A549 (cell line): ENCODE data around the gene PLCH1. TPM values are rescaled to one million over a fixed set of nuclear protein-coding genes. Genes with fewer than 3 reads are reported as not detected.

Source experiments
- ATAC-seq, 2 experiments: fragments of 200-7000 bp in 1 of 2; fragments of >200 bp in 1 of 2; cut with Nextera tagmentation in 1 of 2; cut with Tn5 transposase in 1 of 2; 3 replicates each; pipeline versions ENCODE4 v1.8.0 to v1.9.1; 2018 to 2020; ENCODE audit warnings: mild to moderate bottlenecking in 1 of 2, moderate library complexity in 1 of 2
- CTCF ChIA-PET: fragments of 300-600 bp; sonication (Branson Sonifier 250); formaldehyde crosslinking; extraction: SDS; loops from one replicate; lab custom pipeline; 2021; ENCODE audit warnings: antibody characterized with exemption, inconsistent platforms; lab: Yijun Ruan, JAX
- POLR2A ChIA-PET: fragments of 350-600 bp; formaldehyde crosslinking; extraction: SDS; loops from one replicate; lab custom pipeline; 2021; ENCODE audit warnings: antibody characterized with exemption, inconsistent platforms; lab: Yijun Ruan, JAX
- DNase-seq, 2 experiments: peaks; one replicate each; pipeline versions ENCODE4 v3.0.0 to v3.0.0-alpha.2; 2011 to 2016; ENCODE audit warnings: low read depth in 1 of 2, low spot score in 1 of 2
- FAIRE-seq: peaks from 2 replicates; lab custom pipeline; 2011; peaks lifted over from hg19 to GRCh38; lab: Jason Lieb, UNC
- H3K27ac ChIP-seq, 2 experiments: fragments of >200 bp; sonication (Bioruptor Twin); formaldehyde crosslinking; 3 replicates each; pipeline ENCODE4 v1.5.1; 2016 to 2017
- H3K4me1 ChIP-seq: fragments of >200 bp; sonication (Bioruptor Twin); formaldehyde crosslinking; 3 replicates; pipeline ENCODE4 v1.6.1; 2016
- H3K4me2 ChIP-seq: fragments of >200 bp; sonication (Bioruptor Twin); formaldehyde crosslinking; 3 replicates; pipeline ENCODE4 v1.6.1; 2016
- H3K4me3 ChIP-seq: fragments of >200 bp; sonication (Bioruptor Twin); formaldehyde crosslinking; 3 replicates; pipeline ENCODE4 v1.5.1; 2016
- H3K9me3 ChIP-seq: fragments of >200 bp; sonication (Bioruptor Twin); formaldehyde crosslinking; 3 replicates; pipeline ENCODE4 v1.6.1; 2016
- CEBPB ChIP-seq, 2 experiments: fragments of >200 bp in 1 of 2; sonication (Bioruptor Twin) in 1 of 2; formaldehyde crosslinking in 1 of 2; IDR thresholded peaks; 2 replicates each; pipeline ENCODE4 v1.6.1; 2012 to 2016
- CHD4 ChIP-seq: fragments of 200-600 bp; sonication (generic); IDR thresholded peaks from 2 replicates; pipeline ENCODE4 v1.6.1; 2016; ENCODE audit warnings: antibody characterized with exemption, mild to moderate bottlenecking, borderline replicate concordance
- ESRRA ChIP-seq: fragments of 150-350 bp; IDR thresholded peaks from 2 replicates; pipeline ENCODE4 v1.6.1; 2014; ENCODE audit warnings: mild to moderate bottlenecking, low read length, borderline replicate concordance
- HDAC2 ChIP-seq: fragments of 200-600 bp; sonication (generic); IDR thresholded peaks from 2 replicates; pipeline ENCODE4 v1.6.1; 2016
- HOXA7 ChIP-seq: fragments of 250-450 bp; sonication (Bioruptor Pico); IDR thresholded peaks from 2 replicates; pipeline ENCODE4 v1.5.0; 2020; ENCODE audit warnings: mild to moderate bottlenecking, moderate library complexity
- HOXB5 ChIP-seq: fragments of 250-450 bp; sonication (Bioruptor Pico); IDR thresholded peaks from 2 replicates; pipeline ENCODE4 v1.5.0; 2020; ENCODE audit warnings: mild to moderate bottlenecking, moderate library complexity
- JUN ChIP-seq, 2 experiments: fragments of >200 bp; sonication (Bioruptor Twin); formaldehyde crosslinking; IDR thresholded peaks; 2 replicates in 1 of 2; 3 replicates in 1 of 2; pipeline ENCODE4 v1.6.1; 2016 to 2017
- KDM1A ChIP-seq: fragments of 200-600 bp; sonication (generic); IDR thresholded peaks from 2 replicates; pipeline ENCODE4 v1.6.1; 2016; ENCODE audit warnings: low read depth, mild to moderate bottlenecking
- MAZ ChIP-seq: fragments of 150-350 bp; IDR thresholded peaks from 2 replicates; pipeline ENCODE4 v1.6.1; 2014; ENCODE audit warnings: antibody characterized with exemption, low read depth, low read length, borderline replicate concordance
- NR3C1 ChIP-seq: fragments of >200 bp; sonication (Bioruptor Twin); formaldehyde crosslinking; IDR thresholded peaks from 3 replicates; pipeline ENCODE4 v1.6.1; 2017
- POLR2A ChIP-seq: IDR thresholded peaks from 2 replicates; pipeline ENCODE4 v1.6.1; 2012; ENCODE audit warnings: mild to moderate bottlenecking, low read length
- RARB ChIP-seq: fragments of 250-450 bp; sonication (Bioruptor Pico); IDR thresholded peaks from 2 replicates; pipeline ENCODE4 v1.8.0; 2021; ENCODE audit warnings: mild to moderate bottlenecking, moderate library complexity
- SMC3 ChIP-seq: fragments of >200 bp; sonication (Bioruptor Twin); formaldehyde crosslinking; IDR thresholded peaks from 3 replicates; pipeline ENCODE4 v1.6.1; 2018; ENCODE audit warnings: inconsistent platforms
- SREBF2 ChIP-seq: fragments of 450-650 bp; IDR thresholded peaks from 2 replicates; pipeline ENCODE4 v1.6.1; 2014; ENCODE audit warnings: mild to moderate bottlenecking, moderate library complexity
- TFCP2L1 ChIP-seq: fragments of 250-450 bp; sonication (Bioruptor Pico); IDR thresholded peaks from 2 replicates; pipeline ENCODE4 v1.5.0; 2021; ENCODE audit warnings: mild to moderate bottlenecking
- ZC3H11A ChIP-seq: fragments of 450-650 bp; IDR thresholded peaks from 2 replicates; pipeline ENCODE4 v1.6.1; 2014; ENCODE audit warnings: antibody characterized with exemption, mild to moderate bottlenecking
- ZSCAN20 ChIP-seq: fragments of 250-450 bp; sonication (Bioruptor Pico); IDR thresholded peaks from 2 replicates; pipeline ENCODE4 v1.8.0; 2022; ENCODE audit warnings: mild to moderate bottlenecking, moderate library complexity
- WGBS: methylation state at CpG from one replicate; pipeline ENCODE4 v1.1.6; 2017; ENCODE audit errors: missing lambda C conversion rate; 5-methylcytosine and 5-hydroxymethylcytosine counted together
- polyA plus RNA-seq, 4 experiments: library from polyadenylated mRNA; depleted of rRNA in 3 of 4; stranded (reverse); fragments of >200 nt; fragmentation: RNase III in 1 of 4; extraction: RNeasy Plus Mini Kit Qiagen cat#74134 plus additional on column Dnase treatment in 1 of 4; gene quantifications; 2 replicates in 3 of 4; 3 replicates in 1 of 4; pipeline ENCODE4 v1.2.3, GENCODE V29; 2011 to 2017
- TF ChIP-seq, protein P1 (sequence below): IDR thresholded peaks from 2 replicates; pipeline ENCODE4 v1.6.1; 2012; ENCODE audit warnings: low read depth, borderline replicate concordance
- TF ChIP-seq, protein P2 (sequence below): fragments of 250-450 bp; sonication (Bioruptor Pico); IDR thresholded peaks from 2 replicates; pipeline ENCODE4 v1.5.0; 2021; ENCODE audit warnings: mild to moderate bottlenecking, moderate library complexity, borderline replicate concordance
- TF ChIP-seq, protein P3 (sequence below): IDR thresholded peaks from 2 replicates; pipeline ENCODE4 v1.6.1; 2012
- TF ChIP-seq, protein P4 (sequence below): fragments of 450-650 bp; IDR thresholded peaks from 2 replicates; pipeline ENCODE4 v1.6.1; 2014; ENCODE audit warnings: antibody characterized with exemption
- TF ChIP-seq, protein P5 (sequence below): fragments of >200 bp; sonication (Bioruptor Twin); formaldehyde crosslinking; IDR thresholded peaks from 3 replicates; pipeline ENCODE4 v1.5.1; 2016
- TF ChIP-seq, protein P6 (sequence below): fragments of 150-350 bp; IDR thresholded peaks from 2 replicates; pipeline ENCODE4 v1.6.1; 2014; ENCODE audit warnings: low read depth, mild to moderate bottlenecking, low read length
- TF ChIP-seq, protein P7 (sequence below): IDR thresholded peaks from 2 replicates; pipeline ENCODE4 v1.6.1; 2012
- TF ChIP-seq, protein P8 (sequence below): fragments of >200 bp; sonication (Bioruptor Twin); formaldehyde crosslinking; IDR thresholded peaks from 2 replicates; pipeline ENCODE4 v1.6.1; 2016

The PLCH1 gene
- polyA plus RNA-seq, 2 of the 4 experiments (the other 2 are of a cell fraction), result 2.1 to 11.1 TPM

DNA sequence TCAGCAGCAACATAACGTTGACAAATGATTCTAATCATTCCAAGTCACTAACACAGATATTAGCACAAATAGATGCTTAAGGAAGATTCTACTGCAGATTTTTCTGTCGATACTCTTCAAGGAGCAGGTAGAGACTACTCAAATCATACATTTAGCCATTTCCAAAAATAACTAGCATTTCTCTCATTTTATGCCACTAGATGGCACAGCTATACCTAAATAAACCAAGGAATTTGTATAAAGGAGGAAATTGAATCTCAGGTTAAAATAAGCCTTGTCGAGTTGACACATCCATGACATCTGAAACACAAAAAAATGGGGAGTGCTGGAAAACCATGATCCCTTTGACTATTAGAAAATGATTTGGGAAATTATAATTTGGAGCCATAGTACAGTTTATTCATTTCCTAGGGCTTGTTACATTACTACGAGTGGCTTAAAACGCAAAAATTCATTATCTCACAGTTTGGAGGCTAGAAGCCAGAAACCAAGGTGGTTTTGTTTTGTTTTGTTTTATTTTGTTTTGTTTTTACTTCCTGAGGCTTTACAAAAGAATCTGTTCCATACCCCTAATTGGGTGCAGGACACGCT, 391.9 kb downstream of the PLCH1 start (continued):
- TF ChIP-seq CEBPB (IDR thresholded peaks at IDR 0.05), result no peak
- TF ChIP-seq HOXB5 (CRISPR knock-in tag), result no peak
- TF ChIP-seq SMC3, result peak; percentile 79
- TF ChIP-seq POLR2A, result no peak
- TF ChIP-seq, protein P1, sequence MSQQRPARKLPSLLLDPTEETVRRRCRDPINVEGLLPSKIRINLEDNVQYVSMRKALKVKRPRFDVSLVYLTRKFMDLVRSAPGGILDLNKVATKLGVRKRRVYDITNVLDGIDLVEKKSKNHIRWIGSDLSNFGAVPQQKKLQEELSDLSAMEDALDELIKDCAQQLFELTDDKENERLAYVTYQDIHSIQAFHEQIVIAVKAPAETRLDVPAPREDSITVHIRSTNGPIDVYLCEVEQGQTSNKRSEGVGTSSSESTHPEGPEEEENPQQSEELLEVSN, result no peak

DNA sequence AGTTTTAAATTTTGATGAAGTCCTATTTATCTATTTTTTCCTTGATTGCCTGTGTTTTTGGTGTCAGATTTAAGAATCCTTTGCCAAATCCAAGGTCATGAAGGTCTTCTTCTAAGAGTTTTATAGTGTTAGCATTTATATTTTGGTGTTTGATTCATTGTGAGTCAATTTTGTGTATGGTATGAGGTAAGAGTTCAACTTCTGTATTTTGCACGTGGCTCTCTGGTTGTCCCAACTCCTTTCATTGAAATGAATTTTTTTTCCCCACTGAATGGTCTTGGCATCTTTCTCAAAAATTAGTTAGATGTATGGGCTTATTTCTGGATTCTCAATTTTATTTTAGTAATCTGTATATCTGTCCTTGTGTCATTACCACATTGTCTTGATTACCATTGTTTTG, 394.3 kb downstream of the PLCH1 start:
- H3K27ac ChIP-seq, result no peak overlapping the region
- DNase-seq (no peak), FAIRE-seq (no peak), ATAC-seq (no peak)
- TF ChIP-seq JUN (IDR thresholded peaks at IDR 0.05), result no peak
- no peak for TF ChIP-seq CEBPB (IDR thresholded peaks at IDR 0.05)
- TF ChIP-seq, protein P2, sequence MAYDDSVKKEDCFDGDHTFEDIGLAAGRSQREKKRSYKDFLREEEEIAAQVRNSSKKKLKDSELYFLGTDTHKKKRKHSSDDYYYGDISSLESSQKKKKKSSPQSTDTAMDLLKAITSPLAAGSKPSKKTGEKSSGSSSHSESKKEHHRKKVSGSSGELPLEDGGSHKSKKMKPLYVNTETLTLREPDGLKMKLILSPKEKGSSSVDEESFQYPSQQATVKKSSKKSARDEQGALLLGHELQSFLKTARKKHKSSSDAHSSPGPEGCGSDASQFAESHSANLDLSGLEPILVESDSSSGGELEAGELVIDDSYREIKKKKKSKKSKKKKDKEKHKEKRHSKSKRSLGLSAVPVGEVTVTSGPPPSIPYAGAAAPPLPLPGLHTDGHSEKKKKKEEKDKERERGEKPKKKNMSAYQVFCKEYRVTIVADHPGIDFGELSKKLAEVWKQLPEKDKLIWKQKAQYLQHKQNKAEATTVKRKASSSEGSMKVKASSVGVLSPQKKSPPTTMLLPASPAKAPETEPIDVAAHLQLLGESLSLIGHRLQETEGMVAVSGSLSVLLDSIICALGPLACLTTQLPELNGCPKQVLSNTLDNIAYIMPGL, result no peak
- TF ChIP-seq HDAC2, result no peak
- no peak for TF ChIP-seq RARB (CRISPR knock-in tag)
- no peak for TF ChIP-seq KDM1A
- no peak for TF ChIP-seq MAZ
- TF ChIP-seq, protein P3, sequence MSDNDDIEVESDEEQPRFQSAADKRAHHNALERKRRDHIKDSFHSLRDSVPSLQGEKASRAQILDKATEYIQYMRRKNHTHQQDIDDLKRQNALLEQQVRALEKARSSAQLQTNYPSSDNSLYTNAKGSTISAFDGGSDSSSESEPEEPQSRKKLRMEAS, result no peak
- TF ChIP-seq, protein P4, sequence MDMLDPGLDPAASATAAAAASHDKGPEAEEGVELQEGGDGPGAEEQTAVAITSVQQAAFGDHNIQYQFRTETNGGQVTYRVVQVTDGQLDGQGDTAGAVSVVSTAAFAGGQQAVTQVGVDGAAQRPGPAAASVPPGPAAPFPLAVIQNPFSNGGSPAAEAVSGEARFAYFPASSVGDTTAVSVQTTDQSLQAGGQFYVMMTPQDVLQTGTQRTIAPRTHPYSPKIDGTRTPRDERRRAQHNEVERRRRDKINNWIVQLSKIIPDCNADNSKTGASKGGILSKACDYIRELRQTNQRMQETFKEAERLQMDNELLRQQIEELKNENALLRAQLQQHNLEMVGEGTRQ, result no peak
- TF ChIP-seq, protein P5, sequence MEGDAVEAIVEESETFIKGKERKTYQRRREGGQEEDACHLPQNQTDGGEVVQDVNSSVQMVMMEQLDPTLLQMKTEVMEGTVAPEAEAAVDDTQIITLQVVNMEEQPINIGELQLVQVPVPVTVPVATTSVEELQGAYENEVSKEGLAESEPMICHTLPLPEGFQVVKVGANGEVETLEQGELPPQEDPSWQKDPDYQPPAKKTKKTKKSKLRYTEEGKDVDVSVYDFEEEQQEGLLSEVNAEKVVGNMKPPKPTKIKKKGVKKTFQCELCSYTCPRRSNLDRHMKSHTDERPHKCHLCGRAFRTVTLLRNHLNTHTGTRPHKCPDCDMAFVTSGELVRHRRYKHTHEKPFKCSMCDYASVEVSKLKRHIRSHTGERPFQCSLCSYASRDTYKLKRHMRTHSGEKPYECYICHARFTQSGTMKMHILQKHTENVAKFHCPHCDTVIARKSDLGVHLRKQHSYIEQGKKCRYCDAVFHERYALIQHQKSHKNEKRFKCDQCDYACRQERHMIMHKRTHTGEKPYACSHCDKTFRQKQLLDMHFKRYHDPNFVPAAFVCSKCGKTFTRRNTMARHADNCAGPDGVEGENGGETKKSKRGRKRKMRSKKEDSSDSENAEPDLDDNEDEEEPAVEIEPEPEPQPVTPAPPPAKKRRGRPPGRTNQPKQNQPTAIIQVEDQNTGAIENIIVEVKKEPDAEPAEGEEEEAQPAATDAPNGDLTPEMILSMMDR, result no peak
- TF ChIP-seq, protein P6, sequence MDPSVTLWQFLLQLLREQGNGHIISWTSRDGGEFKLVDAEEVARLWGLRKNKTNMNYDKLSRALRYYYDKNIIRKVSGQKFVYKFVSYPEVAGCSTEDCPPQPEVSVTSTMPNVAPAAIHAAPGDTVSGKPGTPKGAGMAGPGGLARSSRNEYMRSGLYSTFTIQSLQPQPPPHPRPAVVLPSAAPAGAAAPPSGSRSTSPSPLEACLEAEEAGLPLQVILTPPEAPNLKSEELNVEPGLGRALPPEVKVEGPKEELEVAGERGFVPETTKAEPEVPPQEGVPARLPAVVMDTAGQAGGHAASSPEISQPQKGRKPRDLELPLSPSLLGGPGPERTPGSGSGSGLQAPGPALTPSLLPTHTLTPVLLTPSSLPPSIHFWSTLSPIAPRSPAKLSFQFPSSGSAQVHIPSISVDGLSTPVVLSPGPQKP, result no peak
- TF ChIP-seq, protein P7, sequence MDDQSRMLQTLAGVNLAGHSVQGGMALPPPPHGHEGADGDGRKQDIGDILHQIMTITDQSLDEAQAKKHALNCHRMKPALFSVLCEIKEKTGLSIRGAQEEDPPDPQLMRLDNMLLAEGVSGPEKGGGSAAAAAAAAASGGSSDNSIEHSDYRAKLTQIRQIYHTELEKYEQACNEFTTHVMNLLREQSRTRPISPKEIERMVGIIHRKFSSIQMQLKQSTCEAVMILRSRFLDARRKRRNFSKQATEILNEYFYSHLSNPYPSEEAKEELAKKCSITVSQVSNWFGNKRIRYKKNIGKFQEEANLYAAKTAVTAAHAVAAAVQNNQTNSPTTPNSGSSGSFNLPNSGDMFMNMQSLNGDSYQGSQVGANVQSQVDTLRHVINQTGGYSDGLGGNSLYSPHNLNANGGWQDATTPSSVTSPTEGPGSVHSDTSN, result no peak
- no peak for TF ChIP-seq NR3C1
- CTCF ChIA-PET, result interaction anchor here (0.6 to 4.4 kb wide), 5 partner anchors 32 to 362 kb away, joined by 3 to 62 read pairs (median 5); no protein-coding TSS in a partner anchor
- POLR2A ChIA-PET, result no interaction called here
- H3K4me2 ChIP-seq, result no peak overlapping the region
- no peaks in the 10 kb centered on the region for H3K9me3 ChIP-seq
- WGBS, result 81% methylated on average over 1 of the region's 1 CpG
- H3K4me1 ChIP-seq, result no peaks in the 10 kb centered on the region
- H3K4me3 ChIP-seq, result no peak overlapping the region

DNA sequence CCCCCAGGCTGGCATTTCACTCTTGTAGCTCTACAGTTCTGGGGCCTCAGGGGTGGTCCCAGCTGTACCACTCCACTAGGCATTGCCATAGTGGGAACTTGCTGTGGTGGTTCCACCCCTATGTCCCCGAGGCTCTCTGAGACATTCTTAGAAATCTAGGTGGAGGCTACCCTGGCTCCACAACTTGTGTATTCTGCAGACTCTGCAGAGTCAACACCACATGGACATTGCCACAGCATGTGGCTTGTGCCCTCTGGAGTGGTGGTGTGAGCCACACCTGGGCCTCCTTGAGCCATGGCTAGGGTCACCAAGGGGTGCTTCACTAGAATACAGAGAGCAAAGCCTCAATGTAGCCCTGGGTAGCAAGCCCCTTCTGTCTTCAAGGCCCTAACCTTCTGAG, 397.0 kb downstream of the PLCH1 start:
- DNase-seq, result no peak
- 0% methylated on average over 1 of the region's 1 CpG for WGBS

More for the DNA sequence above, 397.0 kb downstream of the PLCH1 start:
- TF ChIP-seq RARB (CRISPR knock-in tag) (no peak), TFCP2L1 (CRISPR knock-in tag) (no peak), CHD4 (no peak), ESRRA (no peak), SREBF2 (no peak), MAZ (no peak), HOXA7 (CRISPR knock-in tag) (no peak), ZC3H11A (no peak), ZSCAN20 (CRISPR knock-in tag) (no peak)
- TF ChIP-seq, protein P7, result no peak
- TF ChIP-seq, protein P8, sequence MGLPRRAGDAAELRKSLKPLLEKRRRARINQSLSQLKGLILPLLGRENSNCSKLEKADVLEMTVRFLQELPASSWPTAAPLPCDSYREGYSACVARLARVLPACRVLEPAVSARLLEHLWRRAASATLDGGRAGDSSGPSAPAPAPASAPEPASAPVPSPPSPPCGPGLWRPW, result no peak
- TF ChIP-seq, protein P6, result no peak
- H3K4me1 ChIP-seq, result no peaks in the 10 kb centered on the region
- no peaks in the 10 kb centered on the region for H3K9me3 ChIP-seq
- H3K27ac ChIP-seq, result no peak overlapping the region
- ATAC-seq, result no peak; a peak in 2 of 6 replicates
- no peak overlapping the region for H3K4me2 ChIP-seq
- no peak for FAIRE-seq
- H3K4me3 ChIP-seq, result no peak overlapping the region
- ChIA-PET CTCF (interaction anchor here (2.6 kb wide), 1 partner anchor 354 kb away, joined by 8 read pairs; no protein-coding TSS in a partner anchor), POLR2A (no interaction called here)
